RKO (cell line): ENCODE data around the gene TIMM10.
"Not testable (repeated sequence)": the region's sequence is repeated elsewhere in the genome, so short reads cannot be mapped to it uniquely, and the experiment has no call there.

ENCODE experiments used
- DNase-seq: peaks from one replicate; pipeline ENCODE4 v3.0.0-alpha.2; 2016; ENCODE audit warnings: low spot score

TIMM10 gene

DNA sequence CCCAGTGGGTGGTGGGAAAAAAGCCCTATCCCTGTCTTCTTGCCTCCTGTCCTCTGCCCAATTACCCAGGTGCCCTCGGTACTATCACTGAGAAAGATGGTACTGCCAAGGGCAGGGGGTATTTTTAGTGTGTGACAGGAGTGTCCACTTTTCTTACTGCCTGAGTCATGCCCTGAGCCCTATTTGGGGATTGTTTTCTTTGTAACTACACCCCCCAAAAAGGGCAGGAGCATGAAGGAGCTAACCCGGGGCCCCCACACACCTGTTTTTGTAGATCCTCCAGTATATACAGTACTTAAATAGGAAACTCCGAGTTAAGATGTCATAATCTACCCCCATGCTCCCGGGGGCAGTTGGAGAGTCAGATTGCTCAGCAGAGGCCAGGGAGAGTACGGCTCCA, 10.6 kb upstream of the TIMM10 start:
- DNase-seq = no peak

DNA sequence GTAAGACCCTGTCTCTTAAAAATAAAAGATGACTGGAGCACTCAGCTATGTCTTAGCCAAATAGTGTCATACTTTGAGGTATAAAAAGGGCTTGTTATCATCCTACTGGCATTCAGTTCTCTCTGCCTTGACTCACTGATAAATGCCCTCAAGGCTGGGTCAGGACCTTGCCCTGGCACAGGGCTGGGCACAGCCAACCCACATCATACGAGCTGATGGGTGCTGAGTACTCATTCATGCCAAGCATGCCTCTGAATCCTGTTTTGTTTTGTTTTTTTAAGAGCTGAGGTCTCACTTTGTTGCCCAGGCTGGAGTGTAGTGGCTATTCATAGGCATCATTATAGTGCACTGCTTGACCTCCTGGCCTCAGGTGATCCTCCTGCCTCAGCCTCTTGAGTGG, 8.8 kb upstream of the TIMM10 start:
- DNase-seq = no peak

DNA sequence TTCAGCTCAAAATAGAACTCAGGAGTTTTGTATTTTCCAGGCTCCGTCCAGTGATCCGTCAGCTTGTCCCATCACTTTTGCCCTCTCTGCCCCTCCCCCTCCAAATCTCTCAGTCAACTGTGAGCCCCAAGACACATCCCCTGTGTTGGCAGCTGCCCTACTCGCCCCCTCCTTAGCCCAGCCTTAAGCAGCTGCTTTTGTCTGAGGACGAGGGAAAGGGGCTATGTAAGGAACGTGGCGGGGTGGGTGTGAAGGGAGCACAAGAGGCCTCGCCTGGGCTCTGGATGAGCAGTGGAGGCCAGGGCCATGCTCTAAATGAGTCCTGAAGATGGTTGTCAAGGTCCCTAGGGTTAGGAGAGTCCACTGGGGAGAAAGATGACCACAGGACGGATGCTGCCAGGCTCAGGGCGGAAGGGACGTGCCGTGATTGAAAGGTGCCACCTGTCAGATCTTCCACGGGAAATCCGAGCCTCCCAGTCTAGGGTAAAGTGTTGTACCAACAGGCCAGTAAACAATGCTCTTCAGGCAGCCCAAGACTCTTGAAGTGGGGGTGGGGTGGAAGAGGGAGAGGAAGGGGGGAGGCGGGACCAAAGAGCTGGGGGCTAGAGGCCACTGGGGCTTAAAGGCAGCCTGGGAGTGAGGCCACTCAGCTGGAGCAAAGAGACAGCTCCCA, 6.5 kb upstream of the TIMM10 start, which contains the start of gene SMTNL1:
SMTNL1 (plus strand) TSS at position 649 of the 673 bp plus-strand sequence. CDS start 5,048 bp downstream, outside the sequence.
- DNase-seq = no peak

DNA sequence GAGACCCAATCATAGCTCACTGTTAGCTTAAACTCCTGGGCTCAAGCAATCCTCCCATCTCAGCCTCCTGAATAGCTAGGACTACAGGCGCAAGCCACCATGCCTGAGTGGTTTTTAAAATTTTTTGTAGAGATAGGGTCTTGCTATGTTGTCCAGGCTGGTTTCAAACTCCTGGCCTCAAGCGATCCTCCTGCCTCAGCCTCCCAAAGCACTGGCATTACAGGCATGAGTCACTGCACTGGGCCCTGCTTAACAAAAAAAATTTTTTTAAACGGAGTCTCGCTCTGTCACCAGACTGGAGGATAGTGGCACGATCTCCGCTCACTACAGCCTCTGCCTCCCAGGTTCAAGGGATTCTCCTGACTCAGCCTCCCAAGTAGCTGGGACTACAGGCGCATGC, 3.9 kb upstream of the TIMM10 start:
- not testable (repeated sequence) for DNase-seq

DNA sequence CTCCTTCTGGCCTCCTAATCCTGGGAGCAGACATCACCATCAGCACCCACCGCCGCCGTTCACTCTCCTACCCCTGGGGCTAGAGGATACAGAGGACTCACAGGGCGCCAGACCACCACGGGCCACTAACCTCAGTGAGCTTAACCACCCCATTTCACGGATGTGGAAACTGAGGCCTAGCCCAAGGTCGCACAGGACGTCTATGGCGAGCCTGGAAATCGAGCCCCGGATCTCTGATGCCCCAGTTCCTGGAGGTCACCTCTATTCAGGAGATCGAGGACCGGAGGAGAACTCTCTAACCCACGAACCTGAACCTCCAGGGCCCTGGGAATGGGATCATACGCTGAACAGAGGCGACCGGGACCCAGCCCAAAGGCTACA, 349 bp downstream of the TIMM10 start:
- DNase-seq = no peak

DNA sequence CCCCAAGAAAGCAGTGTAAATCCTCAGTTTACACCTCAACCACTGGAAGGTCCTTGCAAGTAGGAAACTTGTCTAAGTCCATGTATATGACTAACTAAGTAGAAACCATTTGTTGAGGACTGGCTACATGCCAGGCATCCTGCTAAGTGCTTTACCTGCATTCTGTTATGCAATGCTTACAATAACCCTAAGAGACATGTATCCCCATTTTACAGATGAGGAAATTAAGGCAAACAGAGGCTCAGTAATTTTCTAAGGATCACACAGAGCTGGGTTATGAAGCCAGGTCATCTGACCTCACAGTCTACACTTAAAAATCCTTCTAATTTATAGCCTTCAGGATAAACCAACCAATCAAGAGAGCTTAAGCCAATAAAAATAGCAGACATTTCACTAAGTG, 1.5 kb downstream of the TIMM10 start:
- DNase-seq = no peak

DNA sequence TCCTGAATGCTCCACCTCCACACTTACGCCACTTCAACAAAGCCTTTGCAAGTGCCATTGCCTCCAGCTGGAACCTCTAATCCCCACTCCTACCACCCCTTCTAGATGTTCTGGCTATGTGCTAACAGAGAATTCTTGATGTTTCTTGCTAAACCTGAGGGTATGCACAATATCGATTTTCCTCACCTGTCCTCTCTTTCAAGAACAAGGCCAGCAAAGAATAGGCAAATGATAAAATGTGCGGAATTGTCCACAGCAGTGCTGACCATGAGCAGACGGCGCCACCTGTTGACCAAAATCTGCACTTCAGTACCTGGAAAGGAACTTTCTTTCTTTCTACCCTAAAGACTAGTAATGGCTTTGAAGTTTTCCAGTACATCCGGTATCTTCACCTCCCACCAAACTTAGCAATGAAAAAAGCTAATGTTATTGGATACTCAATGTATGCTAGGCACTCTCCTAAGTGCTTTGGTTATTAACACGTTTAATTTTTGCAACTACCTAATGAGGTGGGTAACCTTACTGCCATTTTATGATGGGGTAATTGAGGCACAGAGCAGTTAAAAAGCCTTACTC, 3.4 kb downstream of the TIMM10 start:
- peak; percentile 71 for DNase-seq

DNA sequence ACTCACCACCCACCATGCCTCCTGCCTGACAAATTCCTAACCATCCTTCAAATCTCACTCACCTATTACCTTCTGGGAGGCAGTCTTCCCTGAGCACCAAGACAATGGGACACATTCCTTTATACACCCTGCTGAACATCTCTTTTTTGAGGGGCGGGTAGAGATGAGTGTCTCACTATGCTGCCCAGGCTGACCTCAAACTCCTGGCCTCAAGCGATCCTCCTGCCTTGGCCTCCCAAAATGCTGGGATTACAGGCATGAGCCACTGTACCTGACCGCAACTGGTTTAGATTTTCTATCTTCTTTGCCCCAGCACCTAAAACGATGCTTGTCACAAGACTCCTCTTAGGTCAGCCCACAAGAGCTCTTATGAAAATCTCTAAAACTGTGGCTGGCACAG, 7.1 kb downstream of the TIMM10 start:
- DNase-seq = no peak

DNA sequence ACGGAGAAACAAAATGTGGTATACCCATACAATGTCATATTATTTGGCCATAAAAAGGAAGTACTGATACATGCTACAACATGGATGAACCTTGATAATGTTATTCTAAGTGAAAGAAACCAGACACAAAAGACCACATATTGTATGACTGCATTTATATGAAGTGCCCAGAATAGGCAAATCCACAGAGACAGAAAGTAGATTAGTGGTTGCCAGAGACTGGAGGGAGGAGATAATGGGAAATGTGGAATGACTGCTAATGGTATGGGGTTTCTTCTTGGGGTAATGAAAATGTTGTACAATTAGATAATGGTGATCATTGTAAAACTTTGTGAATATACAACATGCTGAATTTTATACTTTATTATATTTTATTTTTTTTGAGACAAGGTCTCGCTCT, 9.4 kb downstream of the TIMM10 start:
- no peak for DNase-seq

DNA sequence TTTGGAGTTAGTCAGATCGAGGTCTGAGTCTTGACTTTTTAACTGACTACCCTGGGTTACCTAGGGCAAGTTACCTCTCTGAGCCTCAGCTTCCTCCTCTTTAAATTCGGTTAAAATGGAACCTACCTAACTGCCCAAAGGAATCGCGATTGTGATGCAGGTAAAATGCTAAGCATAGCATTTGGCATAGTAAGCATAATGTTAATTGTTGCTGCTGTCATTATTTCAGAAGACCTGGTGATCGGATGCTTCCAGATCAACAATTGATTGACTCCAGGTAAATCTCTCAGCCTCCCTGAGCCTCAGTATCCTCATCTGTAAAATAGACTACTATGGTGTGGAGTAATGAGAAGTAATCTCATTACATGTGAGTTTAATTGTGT, 14.5 kb downstream of the TIMM10 start:
- no peak for DNase-seq

DNA sequence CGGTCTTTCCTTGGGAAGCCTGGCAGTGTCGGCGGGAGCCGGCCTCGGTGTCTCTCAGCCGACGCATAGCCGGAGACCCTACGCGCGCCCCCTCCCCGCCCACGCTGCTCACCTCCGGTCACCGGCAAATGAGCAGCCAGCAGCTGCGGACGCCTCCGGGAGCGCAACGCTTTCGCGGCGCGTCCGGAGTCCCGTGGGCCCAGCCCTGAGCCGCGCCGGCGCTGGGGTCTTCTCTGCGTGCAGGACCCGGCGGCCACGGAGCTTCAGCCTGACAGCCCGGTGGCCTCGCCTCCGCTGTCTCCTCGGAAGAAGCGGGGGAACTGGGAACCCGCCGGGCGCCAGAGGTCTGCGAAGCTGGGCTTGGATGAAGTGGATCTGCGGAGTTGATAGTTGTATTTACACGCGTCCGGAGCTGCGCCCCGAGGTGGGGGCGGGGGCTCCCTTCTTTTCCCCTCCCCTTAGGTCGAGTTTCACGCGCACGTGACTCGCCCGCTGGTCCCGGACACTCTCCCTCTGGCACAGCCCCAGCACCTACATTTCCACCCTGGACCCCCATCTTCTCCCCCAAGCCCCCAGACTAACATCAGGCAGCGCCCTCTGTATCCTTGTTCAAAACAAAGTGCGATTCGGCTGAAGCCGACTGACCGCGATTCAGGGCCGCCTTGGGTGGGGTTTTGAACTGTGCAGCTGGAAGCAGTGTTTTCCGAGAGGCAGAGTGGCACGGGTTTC, 15.1 kb downstream of the TIMM10 start, which contains the start of gene SLC43A1:
SLC43A1 (minus strand) TSS at position 371 of the 729 bp plus-strand sequence. CDS start 1,591 bp downstream, outside the sequence.
- DNase-seq = peak; percentile 81

DNA sequence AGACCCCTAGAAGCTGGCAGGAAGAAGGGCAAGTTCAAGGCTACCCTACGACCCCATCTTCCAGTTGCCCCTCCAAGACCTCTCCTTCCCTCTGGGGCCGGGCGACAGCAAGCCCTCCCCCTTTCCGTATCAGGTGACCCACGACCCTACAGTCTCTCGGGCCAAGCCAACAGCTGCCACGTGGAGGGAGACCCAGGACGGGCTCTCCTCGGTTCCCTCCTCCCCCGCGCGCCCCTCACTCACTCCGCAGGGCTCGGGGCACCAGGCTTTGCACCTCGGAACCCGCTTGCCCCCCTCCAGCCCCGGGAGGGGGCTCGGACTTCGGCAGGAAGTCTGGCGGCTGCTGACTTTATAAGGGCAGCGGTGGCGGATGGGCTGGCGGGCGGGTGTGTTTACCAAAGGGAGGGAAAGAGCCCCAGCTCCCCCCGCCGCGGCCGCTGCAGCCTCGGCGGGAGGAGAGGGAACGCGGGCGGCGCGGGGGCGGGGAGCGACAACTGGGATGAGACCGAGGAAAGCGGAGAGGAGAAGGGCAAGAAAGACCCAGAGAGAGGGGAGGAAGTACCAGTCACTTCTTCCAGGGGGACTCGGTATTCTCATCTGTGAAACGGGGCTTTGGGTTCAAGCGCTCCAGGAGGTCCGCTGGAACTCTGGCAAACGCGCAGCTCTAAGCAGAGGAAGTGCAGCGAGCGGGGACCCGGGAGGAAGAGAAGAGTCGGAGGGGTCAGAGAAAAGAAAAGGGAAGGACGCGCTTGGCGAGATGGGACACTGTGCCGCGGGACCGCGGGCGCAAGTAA, 15.8 kb downstream of the TIMM10 start:
- peak; percentile 54 for DNase-seq

DNA sequence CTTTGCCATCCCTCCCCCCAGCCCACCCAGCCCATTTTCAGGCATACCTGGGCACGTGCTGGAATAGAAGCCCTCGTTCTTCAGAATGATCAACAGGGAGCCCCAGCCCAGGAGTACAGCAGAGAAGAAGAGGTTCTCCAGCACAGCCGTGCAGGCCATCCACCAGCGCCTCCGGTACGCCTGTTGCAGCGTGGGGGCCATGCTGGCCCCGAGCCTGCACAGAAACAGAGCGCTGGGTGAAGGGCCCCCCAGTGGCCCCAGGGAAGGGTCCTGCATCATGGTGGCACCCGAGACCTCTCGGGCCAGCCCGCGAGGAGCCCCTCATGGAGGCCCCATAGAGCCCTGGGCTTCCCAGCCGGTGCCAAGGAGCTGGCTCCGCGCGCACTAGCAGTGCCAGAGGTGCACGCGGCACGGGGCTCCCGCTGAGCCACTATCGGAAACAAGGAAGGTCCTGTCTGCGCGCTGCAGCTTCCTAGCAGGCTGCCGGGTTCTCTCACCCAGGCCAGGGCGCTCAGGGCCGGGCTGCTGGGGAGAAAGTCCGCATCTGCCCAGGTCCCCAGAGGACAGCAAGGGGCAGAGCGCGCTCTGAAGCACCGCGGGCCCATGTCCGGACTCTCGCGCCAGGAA, 16.5 kb downstream of the TIMM10 start:
- peak; percentile 57 for DNase-seq

DNA sequence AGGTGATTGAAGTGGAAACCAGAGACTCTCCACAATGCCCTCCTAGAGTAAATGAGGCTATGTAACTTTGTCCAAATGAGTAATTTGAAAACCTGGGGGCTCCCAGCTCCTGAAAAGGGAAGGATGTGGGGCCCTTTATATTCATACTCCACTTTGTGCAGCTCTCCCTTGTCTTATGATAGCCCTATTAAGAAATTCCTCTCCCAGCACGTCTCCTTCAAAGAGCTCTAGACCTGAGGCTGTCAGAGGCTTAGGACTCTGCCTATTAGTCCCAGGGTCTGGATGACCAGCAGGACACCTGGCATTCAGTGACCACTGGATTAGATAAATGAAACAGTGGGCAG, 17.1 kb downstream of the TIMM10 start:
- peak; percentile 22 for DNase-seq

DNA sequence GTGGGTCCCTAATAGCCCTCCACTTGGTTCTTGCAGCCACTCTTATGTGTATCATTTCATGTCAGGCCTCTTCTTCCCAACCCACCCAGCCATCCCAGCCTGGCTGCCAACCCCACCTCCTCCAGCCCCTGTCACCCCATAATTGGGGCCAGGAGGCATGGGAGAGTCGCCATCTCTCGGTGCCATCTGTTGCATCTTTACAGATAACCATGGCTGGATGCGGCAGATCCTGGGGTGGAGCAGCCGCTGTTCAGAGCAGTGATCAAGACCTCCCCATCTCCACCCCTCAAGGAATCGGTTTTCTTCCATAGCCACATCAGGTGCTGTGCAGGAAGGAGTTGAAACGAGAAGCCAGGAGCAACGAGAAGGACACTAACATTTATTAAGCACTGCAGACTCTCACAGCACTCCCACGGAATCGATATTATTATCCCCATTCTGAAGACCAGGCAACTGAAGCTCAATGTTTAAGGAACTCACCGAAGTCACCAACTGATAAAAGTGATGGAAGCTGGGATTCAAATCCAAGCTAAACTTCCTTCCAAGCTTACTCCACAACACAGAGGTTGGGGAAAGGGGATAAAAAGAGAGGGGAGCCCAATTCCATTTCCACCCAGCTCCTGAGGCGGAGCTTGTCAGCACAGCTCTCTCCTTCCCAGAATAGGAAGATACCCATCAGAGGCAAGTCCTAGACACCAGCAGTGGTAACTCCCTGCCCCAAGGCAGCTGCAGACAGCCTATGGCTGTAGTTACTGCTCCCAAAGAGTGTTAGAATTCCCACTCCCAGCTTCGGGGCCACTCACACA, 17.7 kb downstream of the TIMM10 start:
- peak; percentile 25 for DNase-seq

DNA sequence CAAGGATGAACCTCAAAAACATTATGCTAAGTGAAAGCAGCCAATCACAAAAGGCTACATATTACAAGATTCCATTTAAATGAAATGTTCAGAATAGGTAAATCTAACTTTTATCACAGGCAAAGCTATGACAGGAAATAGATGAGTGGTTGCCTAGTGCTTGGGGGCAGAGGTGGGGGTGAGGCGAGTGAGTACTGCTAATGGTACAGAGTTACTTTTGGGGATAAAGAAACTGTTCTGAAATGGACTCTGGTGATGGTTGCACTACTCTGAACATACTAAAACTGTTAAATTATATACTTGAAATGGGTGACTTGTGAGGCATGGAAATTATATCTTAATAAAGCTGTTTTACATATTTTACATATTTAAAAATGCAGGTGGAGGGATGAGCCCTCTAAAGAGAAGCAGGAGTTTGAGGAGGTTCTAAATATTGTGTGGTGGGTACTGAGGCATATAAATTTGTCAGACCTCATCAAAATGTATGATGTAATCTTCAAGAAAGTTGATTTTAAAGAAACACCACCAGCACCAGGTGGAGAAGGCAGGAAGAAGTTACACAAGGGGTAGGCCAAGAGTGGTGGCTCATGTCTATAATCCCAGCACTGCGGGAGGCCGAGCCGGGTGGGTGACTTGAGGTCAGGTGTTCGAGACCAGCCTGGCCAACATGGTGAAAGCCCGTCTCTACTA, 18.7 kb downstream of the TIMM10 start:
- DNase-seq = no peak

DNA sequence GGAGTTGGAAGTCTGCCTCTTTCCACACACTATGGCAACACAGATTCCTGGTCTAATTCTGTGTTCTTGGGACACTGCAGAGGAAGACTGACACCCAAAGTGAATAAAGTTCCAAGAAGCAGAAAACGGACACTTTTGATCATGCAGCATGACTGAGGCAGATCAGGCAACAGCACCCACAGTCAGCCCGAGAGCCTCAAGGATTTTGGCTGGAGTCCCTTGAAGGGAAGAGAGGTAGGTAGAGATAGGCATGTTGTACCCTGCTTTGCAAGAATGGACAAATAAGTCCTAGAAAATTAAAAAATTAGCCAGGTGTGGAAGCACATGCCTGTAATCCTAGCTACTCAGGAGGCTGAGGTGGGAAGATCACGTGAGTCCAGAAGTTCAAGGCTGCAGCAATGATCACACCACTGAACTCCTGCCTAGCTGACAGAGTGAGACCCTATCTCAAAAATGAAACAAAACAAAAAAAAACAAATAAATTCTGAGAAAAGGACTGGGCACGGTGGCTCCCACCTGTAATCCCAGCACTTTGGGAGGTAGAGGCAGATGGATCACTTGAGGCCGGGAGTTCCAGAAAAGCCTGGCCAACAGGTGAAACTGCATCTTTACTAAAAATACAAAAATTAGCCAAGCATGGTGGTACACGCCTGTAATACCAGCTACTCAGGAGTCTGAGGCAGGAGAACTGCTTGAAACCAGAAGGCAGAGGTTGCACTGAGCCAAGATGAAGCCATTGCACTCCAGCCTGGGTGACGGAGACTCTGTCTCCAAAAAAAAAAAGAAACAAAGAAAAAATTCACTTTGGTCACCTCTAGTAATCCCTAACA, 22.0 kb downstream of the TIMM10 start:
- DNase-seq = no peak

DNA sequence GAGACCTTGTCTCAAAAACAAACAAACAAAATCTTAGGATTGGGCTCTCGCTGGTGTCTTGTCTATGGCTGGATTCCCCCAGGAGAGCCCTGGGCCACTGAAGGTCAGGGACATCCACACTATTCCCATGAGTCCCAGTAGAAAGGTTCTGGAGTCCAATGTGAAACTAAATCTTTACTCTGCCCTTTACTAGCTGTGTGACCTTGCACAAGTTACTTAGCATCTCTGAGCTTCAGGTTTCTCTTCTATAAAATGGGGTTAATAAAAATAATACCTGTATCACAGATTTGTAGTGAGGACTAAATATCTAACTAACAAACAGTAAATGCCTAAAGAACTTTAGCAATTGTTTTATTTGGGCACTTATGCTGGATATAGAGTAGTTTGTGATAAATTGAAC, 24.0 kb downstream of the TIMM10 start:
- no peak for DNase-seq

DNA sequence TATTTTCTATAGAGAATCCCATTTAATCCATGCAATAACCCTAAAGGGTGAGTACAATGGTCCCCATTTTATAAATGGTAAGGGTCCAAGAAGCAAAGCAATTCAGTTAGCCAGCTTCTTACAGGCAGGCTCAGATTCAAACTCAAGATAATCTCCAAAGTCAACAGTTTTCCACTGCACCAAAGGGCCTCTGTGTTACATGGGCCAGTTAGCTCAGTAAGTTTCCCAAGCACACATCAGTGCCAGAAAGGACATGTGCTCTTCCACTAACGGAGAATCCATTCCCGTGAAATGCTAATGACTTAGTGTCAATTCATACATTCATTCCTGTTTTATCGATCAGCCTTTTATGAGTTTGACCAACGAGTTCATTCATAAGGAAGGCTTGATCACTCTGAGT, 26.0 kb downstream of the TIMM10 start:
- DNase-seq = no peak

DNA sequence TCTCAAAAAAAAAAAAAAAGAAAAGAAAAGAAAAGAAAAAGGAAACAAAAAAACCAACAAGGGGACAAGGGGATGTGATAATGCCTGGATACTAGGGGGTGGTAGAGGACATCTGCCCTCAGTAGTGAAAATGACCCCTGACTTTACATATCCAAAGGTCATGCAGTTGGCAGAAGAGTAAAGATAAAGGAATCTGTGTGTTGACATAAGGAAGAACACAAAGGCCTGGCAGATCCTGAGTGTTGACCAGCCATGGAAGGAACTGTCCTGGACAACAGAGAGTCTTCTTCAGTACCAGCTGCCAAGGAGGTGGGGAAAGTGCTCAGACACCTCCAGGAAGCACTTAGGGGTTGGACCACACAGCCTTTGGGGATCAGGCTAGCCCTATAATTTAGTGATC, 27.7 kb downstream of the TIMM10 start:
- no peak for DNase-seq
